Measurements from ENCODE around the gene EPHA4.

Gene EPHA4

DNA sequence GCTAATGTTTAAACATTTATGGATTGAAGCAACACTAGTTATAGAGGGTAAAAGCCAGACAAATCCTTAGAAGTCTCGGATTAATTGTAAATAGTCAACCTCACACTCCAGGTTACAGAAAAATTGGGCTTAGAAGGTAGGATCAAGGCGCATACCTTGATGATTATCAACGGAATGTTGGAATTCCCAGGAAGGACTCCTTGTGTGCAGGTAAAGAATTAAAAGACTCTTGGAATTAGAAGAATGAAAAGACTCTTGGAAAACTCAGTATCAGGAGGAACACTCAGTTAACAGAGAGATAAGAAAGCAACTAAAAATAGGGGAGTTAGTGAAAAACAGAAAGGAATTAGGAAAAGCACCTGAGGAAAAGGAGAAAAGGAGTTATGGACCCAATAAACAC lies 29.3 kb upstream of the EPHA4 start:
- no peaks in the 10 kb centered on the region for H3K36me3 ChIP-seq (ENCODE audit: insufficient read depth, low read length)
- no peaks in the 10 kb centered on the region for H3K4me1 ChIP-seq (ENCODE audit: insufficient read depth, low read length)
- H3K27ac ChIP-seq (ENCODE audit: low read depth, low read length), result no peak overlapping the region
- H3K9me3 ChIP-seq (ENCODE audit: low read length), result no peaks in the 10 kb centered on the region
- no peak overlapping the region for H3K4me3 ChIP-seq (ENCODE audit: low read depth in 1 of 2, low read length in 2 of 2)
- no peak overlapping the region for H3K9ac ChIP-seq (ENCODE audit: low read length)
- H3K27me3 ChIP-seq (ENCODE audit: control insufficient read depth in 1 of 2, insufficient read depth in 2 of 2, low read length in 2 of 2), result no peaks in the 10 kb centered on the region

DNA sequence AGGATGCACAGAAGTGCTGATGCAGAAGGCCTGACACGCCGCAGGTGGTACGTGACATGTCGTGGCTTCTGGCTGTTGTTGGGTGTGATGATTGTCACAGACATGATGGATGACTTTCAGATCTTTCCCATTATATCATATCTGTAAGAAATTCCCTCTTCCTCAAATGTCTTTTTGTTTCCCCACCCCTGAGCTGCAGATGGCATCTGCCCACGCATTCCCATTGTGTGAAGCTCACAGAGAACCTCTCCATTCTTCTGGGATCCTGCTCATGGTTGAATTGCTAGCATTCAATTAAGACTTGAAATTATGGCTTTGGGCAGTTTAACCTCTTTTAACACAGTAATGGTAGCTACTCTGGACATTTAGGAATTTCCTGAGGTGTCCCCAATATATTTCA lies 28.3 kb upstream of the EPHA4 start:
- no peak overlapping the region for H3K27ac ChIP-seq (ENCODE audit: low read depth, low read length)
- no peaks in the 10 kb centered on the region for H3K27me3 ChIP-seq (ENCODE audit: control insufficient read depth in 1 of 2, insufficient read depth in 2 of 2, low read length in 2 of 2)
- no peak overlapping the region for H3K9ac ChIP-seq (ENCODE audit: low read length)
- H3K4me1 ChIP-seq (ENCODE audit: insufficient read depth, low read length), result no peaks in the 10 kb centered on the region
- no peaks in the 10 kb centered on the region for H3K36me3 ChIP-seq (ENCODE audit: insufficient read depth, low read length)
- no peak overlapping the region for H3K4me3 ChIP-seq (ENCODE audit: low read depth in 1 of 2, low read length in 2 of 2)
- no peaks in the 10 kb centered on the region for H3K9me3 ChIP-seq (ENCODE audit: low read length)

DNA sequence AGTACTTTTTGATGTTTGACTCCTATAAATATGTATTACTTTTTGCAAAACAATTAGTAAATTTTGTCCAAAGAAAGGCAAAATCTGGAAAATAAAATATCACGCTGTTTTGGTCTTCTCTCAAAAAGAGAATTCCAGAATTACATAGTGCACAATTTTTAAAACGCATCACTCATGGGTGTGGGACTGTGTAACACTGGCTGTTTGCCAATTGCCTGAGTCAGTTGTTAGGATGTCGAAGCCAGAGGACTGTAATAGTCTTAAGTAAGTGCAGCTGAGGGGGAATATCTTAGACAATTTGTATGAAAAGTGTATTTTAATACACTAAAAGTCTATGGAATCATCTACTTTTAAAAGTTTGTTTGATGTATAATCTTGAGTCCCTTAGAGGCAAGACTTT lies 24.1 kb upstream of the EPHA4 start:
- H3K4me3 ChIP-seq (ENCODE audit: low read depth in 1 of 2, low read length in 2 of 2), result no peak overlapping the region
- no peaks in the 10 kb centered on the region for H3K27me3 ChIP-seq (ENCODE audit: control insufficient read depth in 1 of 2, insufficient read depth in 2 of 2, low read length in 2 of 2)
- H3K9ac ChIP-seq (ENCODE audit: low read length), result no peak overlapping the region
- H3K27ac ChIP-seq (ENCODE audit: low read depth, low read length), result no peak overlapping the region
- no peaks in the 10 kb centered on the region for H3K36me3 ChIP-seq (ENCODE audit: insufficient read depth, low read length)
- H3K9me3 ChIP-seq (ENCODE audit: low read length), result no peaks in the 10 kb centered on the region
- H3K4me1 ChIP-seq (ENCODE audit: insufficient read depth, low read length), result no peaks in the 10 kb centered on the region

DNA sequence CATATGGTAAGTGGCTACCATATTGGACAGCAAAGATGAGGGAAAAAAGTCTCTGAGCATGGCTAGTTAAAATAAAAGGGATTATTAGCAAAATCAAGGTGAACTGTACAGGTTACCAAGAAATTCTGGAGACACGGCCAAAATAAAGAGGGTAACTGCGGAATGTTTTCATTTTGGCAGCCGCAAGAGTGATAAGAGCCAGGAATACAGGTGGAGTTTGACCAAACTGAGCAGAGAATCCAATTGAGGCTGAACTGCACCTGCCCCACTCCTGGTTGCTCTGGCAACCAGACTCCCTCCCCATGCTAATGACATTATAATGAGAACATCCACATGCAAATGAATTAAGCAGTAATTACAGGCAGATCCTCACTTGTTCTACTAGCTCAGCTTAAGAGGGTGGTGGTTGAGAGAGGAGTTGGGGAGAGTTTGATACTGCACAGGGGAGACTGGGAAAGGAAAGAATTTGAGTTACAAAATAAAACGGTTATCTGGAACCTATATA lies 18.8 kb upstream of the EPHA4 start:
- no peak overlapping the region for H3K4me3 ChIP-seq (ENCODE audit: low read depth in 1 of 2, low read length in 2 of 2)
- H3K36me3 ChIP-seq (ENCODE audit: insufficient read depth, low read length), result no peaks in the 10 kb centered on the region
- H3K9ac ChIP-seq (ENCODE audit: low read length), result no peak overlapping the region
- H3K4me1 ChIP-seq (ENCODE audit: insufficient read depth, low read length), result no peaks in the 10 kb centered on the region
- H3K9me3 ChIP-seq (ENCODE audit: low read length), result no peaks in the 10 kb centered on the region
- H3K27ac ChIP-seq (ENCODE audit: low read depth, low read length), result no peak overlapping the region
- H3K27me3 ChIP-seq (ENCODE audit: control insufficient read depth in 1 of 2, insufficient read depth in 2 of 2, low read length in 2 of 2), result no peaks in the 10 kb centered on the region

DNA sequence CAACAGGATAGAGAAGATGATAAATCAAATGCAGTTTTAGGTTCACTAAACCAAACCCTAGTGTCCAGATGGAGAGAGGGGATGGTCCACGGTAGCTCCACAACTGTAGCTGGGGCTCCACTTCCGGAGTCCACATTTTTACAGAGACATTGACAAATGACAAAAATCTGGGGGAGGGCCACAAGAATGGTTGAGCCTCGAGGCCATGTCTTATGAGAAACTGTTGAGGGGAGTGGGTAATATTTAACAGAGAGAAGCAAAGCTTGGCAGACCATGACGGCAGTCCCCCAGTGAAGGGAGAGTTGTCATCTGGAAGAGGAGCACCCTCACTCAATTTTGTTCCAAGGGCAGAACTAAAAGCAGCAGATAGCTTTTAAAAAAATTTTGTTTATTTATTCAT lies 17.6 kb upstream of the EPHA4 start:
- Histone ChIP-seq H3K4me3 (ENCODE audit: low read depth in 1 of 2, low read length in 2 of 2) (no peak overlapping the region), H3K36me3 (ENCODE audit: insufficient read depth, low read length) (no peaks in the 10 kb centered on the region), H3K9ac (ENCODE audit: low read length) (no peak overlapping the region), H3K4me1 (ENCODE audit: insufficient read depth, low read length) (no peaks in the 10 kb centered on the region), H3K27me3 (ENCODE audit: control insufficient read depth in 1 of 2, insufficient read depth in 2 of 2, low read length in 2 of 2) (no peaks in the 10 kb centered on the region), H3K27ac (ENCODE audit: low read depth, low read length) (no peak overlapping the region), H3K9me3 (ENCODE audit: low read length) (no peaks in the 10 kb centered on the region)

DNA sequence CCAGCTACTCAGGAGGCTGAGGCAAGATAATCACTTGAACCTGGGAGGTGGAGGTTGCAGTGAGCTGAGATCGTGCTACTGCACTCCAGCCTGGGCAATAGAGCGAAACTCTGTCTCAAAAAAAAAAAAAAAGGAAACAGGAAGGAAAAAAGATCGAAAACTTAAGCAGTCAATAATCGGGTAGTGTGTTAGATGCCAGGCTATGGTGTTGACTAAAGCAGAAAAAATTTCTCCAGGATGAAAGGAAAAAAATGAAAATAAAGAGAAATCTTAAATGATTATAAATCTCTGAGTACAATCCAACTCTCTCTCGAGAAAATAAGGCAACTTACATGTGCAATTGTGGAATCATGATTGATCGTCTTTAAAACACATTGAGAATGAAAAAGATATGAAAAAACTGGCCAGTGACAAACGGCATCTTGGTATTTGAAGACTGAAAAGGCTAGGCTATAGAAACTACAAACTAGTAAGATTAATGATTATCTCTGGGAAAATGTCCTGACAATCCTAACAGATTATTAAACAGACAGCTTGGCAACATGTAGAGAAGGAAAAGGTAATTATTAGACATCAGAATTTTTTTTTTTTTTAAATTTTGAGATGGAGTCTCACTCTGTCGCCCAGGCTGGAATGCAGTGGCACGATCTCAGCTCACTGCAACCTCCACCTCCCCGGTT lies 16.3 kb upstream of the EPHA4 start:
- Histone ChIP-seq H3K4me3 (ENCODE audit: low read depth in 1 of 2, low read length in 2 of 2) (no peak overlapping the region), H3K4me1 (ENCODE audit: insufficient read depth, low read length) (no peaks in the 10 kb centered on the region), H3K9me3 (ENCODE audit: low read length) (no peaks in the 10 kb centered on the region), H3K36me3 (ENCODE audit: insufficient read depth, low read length) (no peaks in the 10 kb centered on the region), H3K27ac (ENCODE audit: low read depth, low read length) (no peak overlapping the region), H3K9ac (ENCODE audit: low read length) (no peak overlapping the region), H3K27me3 (ENCODE audit: control insufficient read depth in 1 of 2, insufficient read depth in 2 of 2, low read length in 2 of 2) (no peaks in the 10 kb centered on the region)

DNA sequence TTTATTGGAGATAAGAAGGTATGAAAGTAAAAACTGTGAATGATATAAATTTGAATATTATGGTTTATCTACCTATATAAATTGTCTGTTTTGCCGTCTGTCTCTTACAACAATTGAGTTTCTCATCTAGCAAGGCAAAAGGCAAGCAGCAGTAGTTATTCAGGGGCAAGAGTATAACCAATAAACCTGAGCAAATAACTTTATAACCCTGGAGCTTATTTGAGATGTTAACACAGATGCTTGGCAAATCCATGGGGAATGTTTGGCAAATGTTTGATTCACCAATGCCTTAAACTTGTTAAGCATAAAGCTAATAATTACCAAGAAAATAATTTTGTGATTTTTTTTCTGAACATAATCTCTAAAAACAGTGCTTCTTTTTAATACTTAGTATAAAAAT lies 9.9 kb upstream of the EPHA4 start:
- Histone ChIP-seq H3K9me3 (ENCODE audit: low read length) (no peaks in the 10 kb centered on the region), H3K4me3 (ENCODE audit: low read depth in 1 of 2, low read length in 2 of 2) (no peak overlapping the region), H3K36me3 (ENCODE audit: insufficient read depth, low read length) (no peaks in the 10 kb centered on the region), H3K27me3 (ENCODE audit: control insufficient read depth in 1 of 2, insufficient read depth in 2 of 2, low read length in 2 of 2) (no peaks in the 10 kb centered on the region), H3K27ac (ENCODE audit: low read depth, low read length) (no peak overlapping the region), H3K4me1 (ENCODE audit: insufficient read depth, low read length) (no peaks in the 10 kb centered on the region), H3K9ac (ENCODE audit: low read length) (no peak overlapping the region)

DNA sequence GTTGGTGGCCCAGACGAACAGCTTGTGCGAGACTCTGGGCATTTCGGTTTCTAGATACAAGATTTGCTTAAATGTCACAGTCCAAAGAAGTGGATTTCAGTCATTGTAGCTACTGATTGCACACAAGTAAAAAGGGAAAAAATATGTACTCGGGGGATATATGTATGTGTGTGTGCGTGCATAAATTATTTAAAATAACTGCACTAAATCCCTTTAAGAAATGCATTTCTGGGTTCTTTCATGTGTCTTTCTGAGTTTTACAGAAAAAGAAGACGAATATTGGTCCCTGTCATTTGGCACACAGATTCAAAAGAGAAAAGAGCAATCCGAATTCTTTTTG lies 2.1 kb upstream of the EPHA4 start:
- no peaks in the 10 kb centered on the region for H3K9me3 ChIP-seq (ENCODE audit: low read length)
- peak overlapping the region; percentile 42 for H3K9ac ChIP-seq (ENCODE audit: low read length)
- peaks cover 15% of the 10 kb centered on the region for H3K4me1 ChIP-seq (ENCODE audit: insufficient read depth, low read length)
- H3K36me3 ChIP-seq (ENCODE audit: insufficient read depth, low read length), result no peaks in the 10 kb centered on the region
- H3K4me3 ChIP-seq (ENCODE audit: low read depth in 1 of 2, low read length in 2 of 2), result peak overlapping the region; percentile 75 to 93
- H3K27me3 ChIP-seq (ENCODE audit: control insufficient read depth in 1 of 2, insufficient read depth in 2 of 2, low read length in 2 of 2), result peaks cover 0 to 3% of the 10 kb centered on the region in 2 donors
- H3K27ac ChIP-seq (ENCODE audit: low read depth, low read length), result peak overlapping the region; percentile 83

DNA sequence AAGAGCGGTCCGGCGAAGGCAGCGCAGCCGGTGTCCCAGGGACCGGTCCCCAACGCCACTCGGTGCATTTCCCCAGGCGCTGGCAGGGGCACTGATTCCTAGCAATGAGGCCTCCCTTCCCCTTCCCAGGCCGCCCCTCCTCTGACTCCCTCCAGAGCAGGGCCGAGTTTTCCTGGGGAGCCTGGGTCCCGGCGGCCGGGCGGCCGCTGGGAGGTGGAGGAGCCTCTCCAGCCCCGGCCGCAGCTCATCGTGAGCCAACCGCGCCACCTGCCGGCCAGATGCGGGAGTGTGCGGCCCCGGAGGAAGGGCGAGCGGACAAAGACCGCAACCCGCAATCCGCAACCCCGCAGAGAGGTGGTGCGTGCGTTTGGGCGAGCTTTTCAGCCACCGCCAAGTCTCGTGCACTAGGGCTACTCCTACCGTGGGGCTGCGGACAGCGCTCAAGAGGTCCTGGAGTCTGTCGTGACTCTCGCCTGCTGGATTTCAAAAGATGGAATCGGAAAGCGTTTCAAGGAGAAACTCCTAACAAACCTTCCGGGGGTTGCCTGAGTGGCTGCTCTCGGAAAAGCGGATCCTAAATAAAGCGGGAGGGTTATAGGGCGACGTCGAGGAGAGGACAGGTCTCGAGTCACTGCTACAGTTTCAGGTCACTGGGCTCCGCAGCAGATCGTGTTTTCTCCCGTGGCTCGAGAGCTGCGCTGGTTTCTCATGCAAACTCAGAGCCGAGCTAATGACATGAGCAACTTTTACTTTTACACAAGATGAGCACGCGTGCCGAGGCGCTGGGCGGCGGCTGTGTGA lies 1.5 kb upstream of the EPHA4 start:
- H3K4me3 ChIP-seq (ENCODE audit: low read depth in 1 of 2, low read length in 2 of 2), result peak overlapping the region; percentile 75 to 93
- H3K9ac ChIP-seq (ENCODE audit: low read length), result peak overlapping the region; percentile 54
- H3K27me3 ChIP-seq (ENCODE audit: control insufficient read depth in 1 of 2, insufficient read depth in 2 of 2, low read length in 2 of 2), result peaks cover 1 to 5% of the 10 kb centered on the region in 2 donors
- peaks cover 19% of the 10 kb centered on the region for H3K4me1 ChIP-seq (ENCODE audit: insufficient read depth, low read length)
- no peaks in the 10 kb centered on the region for H3K36me3 ChIP-seq (ENCODE audit: insufficient read depth, low read length)
- H3K27ac ChIP-seq (ENCODE audit: low read depth, low read length), result peak overlapping the region; percentile 83
- H3K9me3 ChIP-seq (ENCODE audit: low read length), result no peaks in the 10 kb centered on the region

DNA sequence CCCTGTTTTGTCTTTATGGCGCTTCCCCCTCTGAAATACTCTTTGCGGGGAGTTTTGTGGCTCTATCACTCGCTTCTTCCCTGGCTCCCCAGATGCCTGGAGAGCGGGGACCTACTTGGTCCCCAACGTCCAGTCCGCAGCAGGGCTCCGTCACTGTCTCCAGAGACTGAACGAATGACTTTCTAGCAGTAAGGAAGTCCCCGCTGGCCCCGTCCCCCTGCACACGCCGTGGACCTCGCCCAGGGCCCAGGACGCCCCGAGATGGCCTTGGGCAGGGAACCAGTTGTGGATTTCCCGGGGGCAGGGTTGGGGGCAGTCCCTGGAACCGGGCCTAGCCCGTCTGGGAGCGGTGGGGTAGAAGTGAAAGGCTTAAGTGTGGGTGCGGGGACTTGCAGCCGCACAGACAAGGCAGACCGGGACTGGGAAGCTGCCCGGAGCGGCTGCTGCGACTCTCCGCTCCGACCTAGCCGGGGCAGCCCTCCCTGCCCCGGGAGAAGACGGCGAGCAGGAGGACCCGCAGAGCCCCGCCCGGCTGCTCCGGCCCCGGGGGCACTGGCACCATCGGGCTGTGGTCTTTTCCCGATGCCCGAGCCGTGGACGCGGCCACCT lies 821 bp upstream of the EPHA4 start:
- Histone ChIP-seq H3K27ac (ENCODE audit: low read depth, low read length) (peak overlapping the region; percentile 83), H3K27me3 (ENCODE audit: control insufficient read depth in 1 of 2, insufficient read depth in 2 of 2, low read length in 2 of 2) (peaks cover 5 to 6% of the 10 kb centered on the region in 2 donors), H3K4me1 (ENCODE audit: insufficient read depth, low read length) (peaks cover 19% of the 10 kb centered on the region)

DNA sequence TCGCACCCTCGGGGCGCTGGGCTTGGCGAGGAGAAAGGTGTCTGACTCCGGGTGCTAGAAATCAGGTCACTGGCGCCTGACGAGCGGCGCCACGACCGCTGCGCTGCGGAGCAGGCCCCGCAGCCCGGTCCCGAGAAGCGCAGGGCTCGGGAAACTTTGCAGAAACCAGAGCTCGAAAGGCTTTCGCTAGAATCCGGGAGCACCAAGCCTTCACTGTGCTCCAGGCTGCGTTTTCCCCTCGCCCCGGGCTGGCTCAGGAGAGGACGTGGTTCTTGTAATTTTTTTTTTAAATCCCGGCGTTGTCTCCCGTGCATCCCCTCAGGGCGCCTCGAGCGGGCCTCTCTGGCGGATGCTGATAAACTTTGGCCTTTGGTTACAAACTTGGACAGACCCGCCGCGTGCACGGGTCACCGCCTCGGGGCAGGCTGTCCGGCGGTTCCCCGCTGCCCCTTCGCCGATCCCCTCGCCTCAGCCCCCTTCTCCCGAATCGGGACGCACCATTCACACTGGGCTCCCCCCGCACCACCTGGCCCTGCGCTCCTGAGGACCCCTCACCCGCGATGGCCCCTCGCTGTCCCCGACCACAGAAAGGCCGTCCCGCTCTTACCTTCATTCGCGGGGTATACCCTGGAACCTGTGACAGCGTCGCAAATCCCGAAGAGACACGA lies 419 bp downstream of the EPHA4 start:
- H3K36me3 ChIP-seq (ENCODE audit: insufficient read depth, low read length), result no peaks in the 10 kb centered on the region
- peak overlapping the region; percentile 60 for H3K9ac ChIP-seq (ENCODE audit: low read length)
- H3K4me3 ChIP-seq (ENCODE audit: low read depth in 1 of 2, low read length in 2 of 2), result peak overlapping the region; percentile 75 to 93
- peak overlapping the region; percentile 68 for H3K27ac ChIP-seq (ENCODE audit: low read depth, low read length)
- H3K9me3 ChIP-seq (ENCODE audit: low read length), result no peaks in the 10 kb centered on the region
- H3K4me1 ChIP-seq (ENCODE audit: insufficient read depth, low read length), result peaks cover 19% of the 10 kb centered on the region
- peaks cover 5 to 11% of the 10 kb centered on the region in 2 donors for H3K27me3 ChIP-seq (ENCODE audit: control insufficient read depth in 1 of 2, insufficient read depth in 2 of 2, low read length in 2 of 2)

More for the DNA sequence above, 821 bp upstream of the EPHA4 start:
- H3K9ac ChIP-seq (ENCODE audit: low read length), result peak overlapping the region; percentile 54
- peak overlapping the region; percentile 75 to 93 for H3K4me3 ChIP-seq (ENCODE audit: low read depth in 1 of 2, low read length in 2 of 2)
- no peaks in the 10 kb centered on the region for H3K9me3 ChIP-seq (ENCODE audit: low read length)
- no peaks in the 10 kb centered on the region for H3K36me3 ChIP-seq (ENCODE audit: insufficient read depth, low read length)
